SU-DHL-6 (cell line): ENCODE data around the gene BLMH.

Experiments used
- H2AFZ ChIP-seq: fragments of 200-600 bp; sonication (generic); 2 replicates; pipeline ENCODE4 v1.6.1; 2014; ENCODE audit warnings: low read depth, mild to moderate bottlenecking, moderate library complexity, mixed read lengths, antibody characterized with exemption, low read length; ENCODE audit not compliant: severe bottlenecking
- H3F3A ChIP-seq: fragments of 200-600 bp; shearing (Covaris generic); 2 replicates; pipeline ENCODE4 v1.6.0; 2016; ENCODE audit warnings: antibody characterized with exemption, mild to moderate bottlenecking; ENCODE audit not compliant: insufficient read depth
- H3K27ac ChIP-seq: fragments of 200-600 bp; sonication (generic); 2 replicates; pipeline ENCODE4 v1.5.1; 2016; ENCODE audit warnings: low read depth, mild to moderate bottlenecking, low read length, moderate library complexity, mixed read lengths
- H3K27me3 ChIP-seq: fragments of 200-600 bp; sonication (generic), shearing (Covaris generic); 2 replicates; pipeline ENCODE4 v1.6.0; 2014; ENCODE audit warnings: mild to moderate bottlenecking, low read length
- H3K36me3 ChIP-seq: fragments of 200-600 bp; sonication (generic); 2 replicates; pipeline ENCODE4 v1.6.1; 2014; ENCODE audit warnings: mild to moderate bottlenecking, low read length, mixed read lengths
- H3K4me2 ChIP-seq: fragments of 300-600, 200-600 bp; shearing (Covaris generic), sonication (generic); 2 replicates; pipeline ENCODE4 v1.6.0; 2014; ENCODE audit warnings: low read length, low read depth, mild to moderate bottlenecking; ENCODE audit not compliant: poor library complexity, severe bottlenecking
- H3K4me3 ChIP-seq: fragments of 200-600 bp; sonication (generic); 2 replicates; pipeline ENCODE4 v1.5.1; 2014; ENCODE audit warnings: antibody characterized with exemption, low read length, mild to moderate bottlenecking, mixed read lengths; ENCODE audit not compliant: insufficient read depth, poor library complexity, severe bottlenecking
- H3K79me2 ChIP-seq: fragments of 200-600 bp; sonication (generic); 2 replicates; pipeline ENCODE4 v1.6.1; 2014; ENCODE audit warnings: mild to moderate bottlenecking, low read length, moderate library complexity; ENCODE audit not compliant: insufficient read depth
- H3K9ac ChIP-seq: fragments of 200-600 bp; sonication (generic); 2 replicates; pipeline ENCODE4 v1.7.0; 2014; ENCODE audit warnings: mild to moderate bottlenecking, low read length
- H3K9me2 ChIP-seq: fragments of 200-600 bp; sonication (generic); replicated peaks from 2 replicates; pipeline ENCODE4 v1.6.1; 2014; ENCODE audit warnings: low read length; ENCODE audit not compliant: insufficient read depth
- H3K9me3 ChIP-seq: fragments of 200-600 bp; sonication (generic); 2 replicates; pipeline ENCODE4 v1.6.1; 2014; ENCODE audit warnings: low read length, mixed read lengths; ENCODE audit not compliant: insufficient read depth
- H4K20me1 ChIP-seq: fragments of 200-600 bp; sonication (generic); 2 replicates; pipeline ENCODE4 v1.6.1; 2014; ENCODE audit warnings: low read depth, mild to moderate bottlenecking, antibody characterized with exemption, low read length, moderate library complexity, mixed read lengths
- CTCF ChIP-seq: fragments of 200-600 bp; sonication (generic); IDR thresholded peaks from one replicate; pipeline ENCODE4 v1.5.1; 2017; ENCODE audit warnings: antibody characterized with exemption, mild to moderate bottlenecking, low read length, moderate library complexity; ENCODE audit not compliant: insufficient read depth, poor library complexity, severe bottlenecking
- EZH2phosphoT487 ChIP-seq: fragments of 200-600 bp; sonication (generic), shearing (Covaris generic); conservative IDR thresholded peaks from 2 replicates; pipeline ENCODE4 v1.6.1; 2018; ENCODE audit warnings: mild to moderate bottlenecking, antibody characterized with exemption, low read length, moderate library complexity, mixed read lengths

The BLMH gene

GRCh38 chr17:30234964-30235363, 56.8 kb downstream of the BLMH start:
- Histone ChIP-seq H2AFZ (no peak overlapping the region), H3K79me2 (no peaks in the 10 kb centered on the region), H3K4me3 (no peak overlapping the region), H4K20me1 (no peaks in the 10 kb centered on the region), H3K27me3 (no peaks in the 10 kb centered on the region), H3K9me3 (no peaks in the 10 kb centered on the region), H3K4me2 (no peak overlapping the region), H3K9ac (no peak overlapping the region), H3F3A (no peaks in the 10 kb centered on the region), H3K9me2 (no peaks in the 10 kb centered on the region), H3K36me3 (no peaks in the 10 kb centered on the region), H3K27ac (no peak overlapping the region)
- TF ChIP-seq CTCF (no peak), EZH2phosphoT487 (no peak)

GRCh38 chr17:30234296-30234695, 57.4 kb downstream of the BLMH start:
- Histone ChIP-seq H3K9ac (no peak overlapping the region), H3K9me2 (no peaks in the 10 kb centered on the region), H4K20me1 (no peaks in the 10 kb centered on the region), H3K27ac (no peak overlapping the region), H3K4me2 (no peak overlapping the region), H3K79me2 (no peaks in the 10 kb centered on the region), H3K4me3 (no peak overlapping the region), H3F3A (no peaks in the 10 kb centered on the region), H3K36me3 (no peaks in the 10 kb centered on the region), H3K9me3 (no peaks in the 10 kb centered on the region), H3K27me3 (no peaks in the 10 kb centered on the region), H2AFZ (no peak overlapping the region)
- TF ChIP-seq EZH2phosphoT487 (no peak), CTCF (no peak)

- H4K20me1 ChIP-seq = no peaks in the 10 kb centered on the region
- no peaks in the 10 kb centered on the region for H3K9me3 ChIP-seq
- no peaks in the 10 kb centered on the region for H3K9me2 ChIP-seq
- H3K9ac ChIP-seq = no peak overlapping the region
- H3K79me2 ChIP-seq = no peaks in the 10 kb centered on the region
- H3K4me3 ChIP-seq = no peak overlapping the region
- no peaks in the 10 kb centered on the region for H3F3A ChIP-seq
- no peaks in the 10 kb centered on the region for H3K36me3 ChIP-seq
- H3K27ac ChIP-seq = no peak overlapping the region
- TF ChIP-seq EZH2phosphoT487 = no peak
- no peak for TF ChIP-seq CTCF
- H3K4me2 ChIP-seq = no peak overlapping the region
- H2AFZ ChIP-seq = no peak overlapping the region
- H3K27me3 ChIP-seq = no peaks in the 10 kb centered on the region
Measured at GRCh38 chr17:30232824-30233427, 58.8 kb downstream of the BLMH start.
